AG09309 (cell line): Measurements from ENCODE around the gene TRAPPC8.

Source experiments
- DNase-seq: peaks from one replicate; pipeline ENCODE4 v3.0.0-alpha.2; 2010; ENCODE audit warnings: low read depth
- H3K4me3 ChIP-seq: 2 replicates; pipeline ENCODE4 v1.5.1; 2011; ENCODE audit warnings: mild to moderate bottlenecking, low read depth, low read length, moderate library complexity; ENCODE audit not compliant: control insufficient read depth
- CTCF ChIP-seq: IDR thresholded peaks from 2 replicates; pipeline ENCODE4 v1.5.1; 2011; ENCODE audit warnings: mild to moderate bottlenecking, low read depth, low read length, inconsistent platforms; ENCODE audit not compliant: insufficient read depth, control insufficient read depth; ENCODE audit errors: missing control alignments

TRAPPC8 gene

GRCh38 chr18:31942999-31943877, at the start of gene TRAPPC8:
Gene TRAPPC8, minus strand, starts transcription at chr18:31943128. Its CDS starts 364 bp downstream, at chr18:31942764.
- peak within 1 kb of the TSS; percentile 89 for H3K4me3 ChIP-seq
- no peak for TF ChIP-seq CTCF
- DNase-seq: peak; percentile 92

- no peak for DNase-seq
Observed at GRCh38 chr18:31990823-31991222, 47.9 kb upstream of the TRAPPC8 start.

GRCh38 chr18:31983976-31984375, 41.0 kb upstream of the TRAPPC8 start:
- TF ChIP-seq CTCF: no peak
- no peak overlapping the region for H3K4me3 ChIP-seq
- DNase-seq: no peak

More at GRCh38 chr18:31990823-31991222, 47.9 kb upstream of the TRAPPC8 start:
- H3K4me3 ChIP-seq: no peak overlapping the region
- no peak for TF ChIP-seq CTCF

- no peak for TF ChIP-seq CTCF
- DNase-seq: no peak
- H3K4me3 ChIP-seq: no peak overlapping the region
Observed at GRCh38 chr18:31983020-31983419, 40.1 kb upstream of the TRAPPC8 start.

GRCh38 chr18:31980863-31981262, 37.9 kb upstream of the TRAPPC8 start:
- no peak for TF ChIP-seq CTCF
- no peak for DNase-seq
- no peak overlapping the region for H3K4me3 ChIP-seq

GRCh38 chr18:31979714-31980113, 36.8 kb upstream of the TRAPPC8 start:
- no peak overlapping the region for H3K4me3 ChIP-seq
- DNase-seq: no peak
- no peak for TF ChIP-seq CTCF

GRCh38 chr18:31978616-31979015, 35.7 kb upstream of the TRAPPC8 start:
- no peak overlapping the region for H3K4me3 ChIP-seq
- no peak for TF ChIP-seq CTCF
- no peak for DNase-seq
